ENCODE results near the gene MGAT5. TPM values are rescaled to one million over a fixed set of nuclear protein-coding genes. Genes with fewer than 3 reads are reported as not detected.

MGAT5 gene
- total and polyA plus RNA-seq, 5 experiments from 2014 or later: 3.6 to 61.1 (median 5.8) TPM

- H3K36me3 Mint-ChIP-seq: no peaks in the 10 kb centered on the region
- POLR2A ChIA-PET: no interaction called here
- DNase-seq: no peak
- peaks cover 0 to 4% (median 0%) of the 10 kb centered on the region in 9 donors for H3K9me3 Mint-ChIP-seq
- no peak overlapping the region for H3K27ac Mint-ChIP-seq
- peaks cover 0 to 4% (median 0%) of the 10 kb centered on the region in 5 donors for H3K27me3 Mint-ChIP-seq
- no peaks in the 10 kb centered on the region for H3K4me1 Mint-ChIP-seq
- no peak overlapping the region for H3K4me3 Mint-ChIP-seq
- ATAC-seq: no peak
Measured at GRCh38 chr2:134498654-134499053, 244.8 kb downstream of the MGAT5 start.

DNA sequence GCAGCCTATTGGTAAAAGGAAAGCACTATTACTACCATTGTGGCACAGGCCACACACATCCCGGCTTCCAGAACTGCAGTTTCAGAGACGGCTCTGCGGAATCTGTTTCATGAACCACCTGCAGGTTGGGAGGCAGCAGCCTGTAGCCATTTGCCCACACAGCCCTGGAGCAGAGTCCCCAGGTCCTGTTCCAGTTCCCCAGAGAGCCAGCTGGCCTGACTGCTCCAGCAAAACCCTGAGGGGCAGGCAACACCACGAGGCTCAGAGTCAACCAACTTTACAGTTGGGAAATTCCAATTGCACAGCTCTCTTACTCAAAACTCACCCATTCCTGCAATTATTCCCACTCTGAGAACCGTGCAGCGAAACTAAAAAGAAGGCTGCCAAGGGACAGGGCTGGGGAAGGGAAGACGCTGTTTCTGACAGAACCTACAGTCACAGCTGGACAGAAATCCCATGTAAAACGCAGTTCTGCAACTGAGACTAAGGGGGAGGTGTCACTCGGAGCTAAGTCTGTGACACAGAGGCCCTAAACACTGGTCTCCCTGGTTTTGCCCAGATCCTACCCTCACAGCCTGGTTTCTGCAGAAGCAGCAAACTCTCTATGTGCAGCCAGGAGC, 245.5 kb downstream of the MGAT5 start:
- POLR2A ChIA-PET: no interaction called here
- peaks cover 0 to 4% (median 0%) of the 10 kb centered on the region in 5 donors for H3K27me3 Mint-ChIP-seq
- peaks cover 0 to 4% (median 0%) of the 10 kb centered on the region in 9 donors for H3K9me3 Mint-ChIP-seq
- no peak overlapping the region for H3K4me3 Mint-ChIP-seq
- no peak overlapping the region for H3K27ac Mint-ChIP-seq
- H3K4me1 Mint-ChIP-seq: no peaks in the 10 kb centered on the region
- no peaks in the 10 kb centered on the region for H3K36me3 Mint-ChIP-seq
- ATAC-seq: no peak
- no peak for DNase-seq

DNA sequence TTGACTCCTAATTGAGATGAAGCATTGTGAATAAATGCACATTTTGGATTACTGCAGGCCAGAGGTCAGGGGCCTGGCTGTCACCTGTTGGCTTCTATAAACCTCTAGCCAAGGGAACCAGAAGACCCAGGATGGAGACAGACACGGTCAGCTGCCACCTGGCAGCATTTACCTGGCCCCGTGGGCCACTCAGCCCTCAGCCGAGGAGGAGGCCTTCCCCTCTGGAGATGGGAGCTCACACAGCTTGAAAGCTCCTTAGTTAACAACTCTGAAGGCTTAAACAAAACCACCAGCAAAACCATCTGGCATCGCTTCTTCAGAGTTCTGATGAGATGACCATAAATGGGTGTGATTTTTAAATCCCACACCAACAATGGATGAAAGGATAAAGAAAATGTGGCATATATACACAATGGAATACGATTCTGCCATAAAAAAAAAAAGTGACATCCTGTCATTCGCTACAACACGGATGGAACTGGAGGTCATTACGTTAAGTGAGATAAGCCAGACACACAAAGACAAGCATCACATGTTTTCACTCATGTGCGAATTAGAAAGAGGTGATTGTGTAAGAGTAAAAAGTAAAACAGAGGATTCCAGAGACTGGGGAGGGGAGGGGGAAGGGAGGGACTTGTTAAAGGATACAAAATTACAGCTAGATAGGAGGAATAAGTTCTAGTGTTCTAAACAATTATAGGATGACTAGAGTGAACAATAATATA, 246.5 kb downstream of the MGAT5 start:
- no peaks in the 10 kb centered on the region for H3K36me3 Mint-ChIP-seq
- H3K9me3 Mint-ChIP-seq: peaks cover 0 to 4% (median 0%) of the 10 kb centered on the region in 9 donors
- no peak for DNase-seq
- POLR2A ChIA-PET: no interaction called here
- H3K4me3 Mint-ChIP-seq: no peak overlapping the region
- no peak overlapping the region for H3K27ac Mint-ChIP-seq
- peaks cover 0 to 4% (median 0%) of the 10 kb centered on the region in 5 donors for H3K27me3 Mint-ChIP-seq
- no peaks in the 10 kb centered on the region for H3K4me1 Mint-ChIP-seq
- no peak for ATAC-seq

DNA sequence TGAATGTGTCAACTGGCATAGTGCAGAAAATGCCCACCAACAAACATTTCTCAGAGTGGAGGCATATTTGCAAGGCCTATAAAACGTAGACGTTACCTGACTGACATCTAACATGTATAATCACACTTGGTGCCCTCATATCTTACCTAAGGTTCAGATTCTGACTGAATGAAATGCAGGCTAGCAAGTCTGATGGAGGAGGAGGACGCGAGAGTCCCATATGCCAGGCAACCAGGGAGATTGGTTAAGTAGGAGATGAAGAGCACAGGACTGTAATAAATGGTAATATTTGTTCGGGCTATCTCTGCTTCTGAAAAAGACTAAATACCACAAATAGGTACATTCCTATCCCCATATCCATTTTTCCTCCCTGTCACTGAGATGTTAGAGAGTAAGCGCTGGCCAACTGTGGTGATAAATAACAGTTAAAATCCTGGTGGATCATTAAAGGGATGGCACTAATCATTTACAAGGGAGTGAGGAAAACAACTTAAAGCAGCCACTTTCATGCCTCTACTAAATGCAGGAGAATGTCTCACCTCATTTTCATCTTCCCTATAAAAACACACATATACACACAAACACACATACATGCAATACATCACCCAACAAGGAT, 247.7 kb downstream of the MGAT5 start:
- Mint-ChIP-seq H3K4me1 (no peaks in the 10 kb centered on the region), H3K4me3 (no peak overlapping the region), H3K27me3 (peaks cover 0 to 4% (median 0%) of the 10 kb centered on the region in 5 donors), H3K27ac (no peak overlapping the region), H3K9me3 (peaks cover 0 to 4% (median 0%) of the 10 kb centered on the region in 9 donors), H3K36me3 (no peaks in the 10 kb centered on the region)
- POLR2A ChIA-PET: no interaction called here
- ATAC-seq: no peak
- no peak for DNase-seq

DNA sequence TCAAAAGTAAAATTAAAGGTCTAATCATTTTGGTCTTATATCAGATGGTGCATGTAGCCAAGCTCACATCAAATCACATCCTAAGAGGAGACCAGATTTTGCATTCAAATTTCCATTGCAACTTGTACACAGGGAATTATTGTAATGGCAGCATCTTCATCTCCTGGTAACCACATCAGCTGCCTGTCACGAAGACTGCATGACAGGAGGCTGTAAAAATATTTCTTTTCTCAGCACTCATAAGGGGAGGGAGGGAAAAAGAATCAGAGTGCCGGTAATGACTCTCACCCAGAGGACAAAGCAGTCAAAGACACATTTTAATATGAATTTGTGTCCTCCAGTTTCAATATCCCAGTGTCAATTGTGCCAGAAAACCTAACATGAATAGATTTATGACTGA, 248.2 kb downstream of the MGAT5 start:
- H3K36me3 Mint-ChIP-seq: no peaks in the 10 kb centered on the region
- ATAC-seq (no peak), DNase-seq (no peak)
- H3K27ac Mint-ChIP-seq: no peak overlapping the region
- POLR2A ChIA-PET: no interaction called here
- no peaks in the 10 kb centered on the region for H3K4me1 Mint-ChIP-seq
- H3K9me3 Mint-ChIP-seq: peaks cover 0 to 4% (median 0%) of the 10 kb centered on the region in 9 donors
- H3K4me3 Mint-ChIP-seq: no peak overlapping the region
- H3K27me3 Mint-ChIP-seq: peaks cover 0 to 4% (median 0%) of the 10 kb centered on the region in 5 donors

All from naive thymus-derived CD8-positive, alpha-beta T cell (primary cell).